Psoas muscle (tissue), 8 donors: ENCODE data around the gene MCL1. TPM values are rescaled to one million over a fixed set of nuclear protein-coding genes. Genes with fewer than 3 reads are reported as not detected.

Source experiments
- ATAC-seq, 4 donors: fragments of 200-7000 bp; cut with Tn5 transposase; one replicate each; pipeline ENCODE4 v1.9.1; 2020; ENCODE audit warnings: moderate library complexity in 3 of 4, mild to moderate bottlenecking in 2 of 4
- DNase-seq, 2 donors: peaks; one replicate each; pipeline ENCODE4 v3.0.0-alpha.2; 2020
- H3K27ac ChIP-seq: fragments of 200-600 bp; one replicate; pipeline ENCODE4 v1.8.0; 2022
- H3K27me3 ChIP-seq, 3 donors: fragments of 200-600 bp in 1 of 3; one replicate each; pipeline versions ENCODE4 v1.6.1 to v1.8.0; 2013 to 2022; ENCODE audit warnings: low read length in 2 of 3, mild to moderate bottlenecking in 2 of 3, moderate library complexity in 1 of 3; ENCODE audit not compliant: insufficient read depth in 3 of 3
- H3K36me3 ChIP-seq, 2 donors: fragments of 200-600 bp in 1 of 2; one replicate each; pipeline versions ENCODE4 v1.6.1 to v1.8.0; 2013 to 2022; ENCODE audit warnings: low read depth in 1 of 2, mild to moderate bottlenecking in 1 of 2, moderate library complexity in 1 of 2; ENCODE audit not compliant: insufficient read depth in 1 of 2
- H3K4me1 ChIP-seq: fragments of 200-600 bp; one replicate; pipeline ENCODE4 v1.8.0; 2022
- H3K4me3 ChIP-seq: fragments of 200-600 bp; one replicate; pipeline ENCODE4 v1.8.0; 2022; ENCODE audit warnings: mild to moderate bottlenecking
- H3K9me3 ChIP-seq: fragments of 200-600 bp; one replicate; pipeline ENCODE4 v1.8.0; 2022
- CTCF ChIP-seq: fragments of 200-600 bp; IDR thresholded peaks from one replicate; pipeline ENCODE4 v1.8.0; 2022; ENCODE audit warnings: antibody characterized with exemption
- WGBS, 3 donors: extraction: QIAGEN DNeasy Blood & Tissue Kit; methylation state at CpG; one replicate each; pipeline versions ENCODE4 v1.1.6 to v1.1.7; 2013; 5-methylcytosine and 5-hydroxymethylcytosine counted together
- intact Hi-C, 2 donors: fragments of 100-400 bp; cut with DNase I; formaldehyde crosslinking; loops; one replicate each; pipeline versions ENCODE4 v1.11.0 to v1.14.2; 2022
- polyA plus RNA-seq, 3 donors: library from polyadenylated mRNA; stranded (reverse); fragments of 200-250 nt; gene quantifications; one replicate each; pipeline ENCODE4 v1.2.3, GENCODE V29; 2013
- total RNA-seq, 4 donors: library from RNA; stranded (reverse); fragmentation: NEBNext Ultra II Directional in 2 of 4; extraction: Animal tissue kit (Norgen Biotek cat#: 25700) in 2 of 4; gene quantifications; one replicate each; pipeline versions ENCODE4 v1.2.1 to v1.2.4, GENCODE V29; 2021 to 2023
- donor health status: healthy with polysubstance abuse.
- donor health status: DM: no; HTN: no; CAD: no; lungs with moderate emphysema.
- donor health status: Bipolar disorder and iron deficiency.
- donor health status: healthy.
- donor health status: DM: yes; HTN: yes; CAD: no.
- donor health status: DM: no; HTN: no; CAD: no.
- donor health status: DM: no; HTN: no; CAD: no.
- donor health status: DM: yes; HTN: yes; CAD: no.

Gene MCL1
- total and polyA plus RNA-seq, 7 donors: 97.2 to 192 (median 128) TPM

- peak overlapping the region; percentile 100 for H3K27ac ChIP-seq
- peak overlapping the region; percentile 71 for H3K4me3 ChIP-seq
- no peaks in the 10 kb centered on the region for H3K27me3 ChIP-seq
- 7 to 13% (median 9%) methylated on average over 9 of the region's 9 CpGs for WGBS, 3 donors
- intact Hi-C loops: loop anchor here (2.0 to 10.0 kb wide), 4 partner anchors 19 to 135 kb away; partner anchors contain the start of genes ENSA (in 1 of the 2), GOLPH3L (in 1 of the 2) and MCL1 (in 1 of the 2)
- peak; percentile 76 to 89 for DNase-seq
- peaks cover 47% of the 10 kb centered on the region for H3K4me1 ChIP-seq
- TF ChIP-seq CTCF: peak; percentile 94
- H3K36me3 ChIP-seq: peaks cover 0 to 27% of the 10 kb centered on the region in 2 donors
- peak; percentile 34 to 57 (median 44) for ATAC-seq
- H3K9me3 ChIP-seq: no peaks in the 10 kb centered on the region
Measured at GRCh38 chr1:150560011-150560438, 19.4 kb downstream of the MCL1 start.

GRCh38 chr1:150559656-150560010, 19.8 kb downstream of the MCL1 start:
- peaks cover 0 to 27% of the 10 kb centered on the region in 2 donors for H3K36me3 ChIP-seq
- no peaks in the 10 kb centered on the region for H3K9me3 ChIP-seq
- H3K27ac ChIP-seq: peak overlapping the region; percentile 100
- DNase-seq (peak in 1 of 2 donors; percentile 61), ATAC-seq (no peak)
- intact Hi-C loops: loop anchor here (2.0 to 10.0 kb wide), 5 partner anchors 19 to 135 kb away; partner anchors contain the start of genes ENSA (in 1 of the 2), GOLPH3L (in 1 of the 2) and MCL1 (in 1 of the 2)
- H3K4me1 ChIP-seq: peaks cover 43% of the 10 kb centered on the region
- peak overlapping the region; percentile 71 for H3K4me3 ChIP-seq
- no peak for TF ChIP-seq CTCF
- 58 to 71% (median 66%) methylated on average over 10 of the region's 10 CpGs for WGBS, 3 donors
- H3K27me3 ChIP-seq: no peaks in the 10 kb centered on the region

- Histone ChIP-seq H3K4me1 (peaks cover 37% of the 10 kb centered on the region), H3K27me3 (no peaks in the 10 kb centered on the region), H3K36me3 (peaks cover 0 to 27% of the 10 kb centered on the region in 2 donors), H3K9me3 (no peaks in the 10 kb centered on the region), H3K27ac (peak overlapping the region; percentile 100), H3K4me3 (peak overlapping the region; percentile 18)
- DNase-seq (peak; percentile 71 to 79), ATAC-seq (no peak)
- intact Hi-C loops: loop anchor here in 1 of 2 donors (5.0 kb wide), 1 partner anchor 92 kb away; no protein-coding TSS in a partner anchor
- 56 to 71% (median 67%) methylated on average over 28 of the region's 28 CpGs for WGBS, 3 donors
- no peak for TF ChIP-seq CTCF
Measured at GRCh38 chr1:150558761-150559655, 20.4 kb downstream of the MCL1 start.

- Histone ChIP-seq H3K4me3 (peak overlapping the region; percentile 18), H3K4me1 (peaks cover 30% of the 10 kb centered on the region), H3K27ac (peak overlapping the region; percentile 100), H3K9me3 (no peaks in the 10 kb centered on the region), H3K36me3 (peaks cover 0 to 27% of the 10 kb centered on the region in 2 donors), H3K27me3 (no peaks in the 10 kb centered on the region)
- 78 to 84% (median 84%) methylated on average over 15 of the region's 15 CpGs for WGBS, 3 donors
- intact Hi-C loops: loop anchor here in 1 of 2 donors (5.0 kb wide), 1 partner anchor 91 kb away; no protein-coding TSS in a partner anchor
- no peak for TF ChIP-seq CTCF
- DNase-seq (peak in 1 of 2 donors; percentile 54), ATAC-seq (no peak)
Measured at GRCh38 chr1:150558303-150558704, 21.1 kb downstream of the MCL1 start.
